ENCODE measurements around the gene DBN1. TPM values are rescaled to one million over a fixed set of nuclear protein-coding genes. Genes with fewer than 3 reads are reported as not detected.

DBN1 gene
- polyA plus RNA-seq, 1 experiment: 164 TPM

DNA sequence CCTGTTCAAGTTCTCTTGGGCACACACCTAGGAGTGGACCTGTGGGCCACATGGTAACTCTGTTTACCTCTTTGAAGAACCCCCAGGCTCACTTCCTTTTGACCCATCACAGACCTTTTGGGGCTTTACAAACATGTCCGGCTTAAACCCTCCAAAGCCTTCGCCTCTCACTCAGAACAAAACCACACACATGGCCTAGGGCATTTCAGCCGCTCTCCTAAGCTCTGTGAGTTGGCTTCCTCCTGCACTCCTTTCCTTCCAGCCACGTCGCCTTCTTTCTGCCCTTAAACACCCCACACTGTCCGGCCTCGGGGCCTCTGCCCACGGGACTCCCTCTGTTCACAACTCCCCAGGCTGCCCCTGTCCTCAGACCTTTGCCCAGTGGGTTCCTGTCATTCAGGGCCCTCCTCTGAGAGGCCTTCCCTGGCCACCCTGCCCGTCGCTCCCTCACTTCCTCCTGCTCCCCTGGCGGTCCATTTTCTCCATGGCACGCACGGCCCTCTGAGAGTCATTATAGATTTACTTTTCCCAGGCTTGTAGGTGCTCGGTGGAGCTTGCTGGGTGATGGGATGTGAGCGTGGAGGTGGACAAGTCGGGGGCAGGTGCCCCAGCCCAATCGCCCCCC lies 34.3 kb upstream of the DBN1 start:
- ChIA-PET CTCF (interaction anchor here (0.7 to 1.0 kb wide), 2 partner anchors 8 to 198 kb away, joined by 4 to 5 read pairs; no protein-coding TSS in a partner anchor), POLR2A (interaction anchor here (0.7 to 1.6 kb wide), 3 partner anchors 9 to 21 kb away, joined by 4 to 10 read pairs (median 4); partner anchors contain the start of genes DDX41 and PDLIM7)
- H3K27ac ChIP-seq (ENCODE audit: low read depth, low read length): no peak overlapping the region
- no peaks in the 10 kb centered on the region for H3K9me3 ChIP-seq (ENCODE audit: control insufficient read depth, insufficient read depth, low read length)
- TF ChIP-seq CTCF (IDR thresholded peaks at IDR 0.05; ENCODE audit: low read depth, low read length): no peak
- DNase-seq (ENCODE audit: low read depth, low spot score): no peak
- H3K4me3 ChIP-seq (ENCODE audit: low read depth, low read length): no peak overlapping the region
- H3K27me3 ChIP-seq (ENCODE audit: control insufficient read depth, insufficient read depth, low read length): no peaks in the 10 kb centered on the region

- Histone ChIP-seq H3K27ac (ENCODE audit: low read depth, low read length) (no peak overlapping the region), H3K27me3 (ENCODE audit: control insufficient read depth, insufficient read depth, low read length) (no peaks in the 10 kb centered on the region), H3K4me3 (ENCODE audit: low read depth, low read length) (no peak overlapping the region), H3K9me3 (ENCODE audit: control insufficient read depth, insufficient read depth, low read length) (no peaks in the 10 kb centered on the region)
- CTCF ChIA-PET: interaction anchor here (0.7 to 1.0 kb wide), 4 partner anchors 8 to 198 kb away, joined by 4 to 6 read pairs (median 5); no protein-coding TSS in a partner anchor
- TF ChIP-seq CTCF (IDR thresholded peaks at IDR 0.05; ENCODE audit: low read depth, low read length): peak; percentile 30
- POLR2A ChIA-PET: interaction anchor here (1.1 to 1.6 kb wide), 2 partner anchors 10 to 21 kb away, joined by 4 to 10 read pairs; partner anchors contain the start of gene PDLIM7
- DNase-seq (ENCODE audit: low read depth, low spot score): no peak
Measured at GRCh38 chr5:177507165-177507564, 33.7 kb upstream of the DBN1 start.

DNA sequence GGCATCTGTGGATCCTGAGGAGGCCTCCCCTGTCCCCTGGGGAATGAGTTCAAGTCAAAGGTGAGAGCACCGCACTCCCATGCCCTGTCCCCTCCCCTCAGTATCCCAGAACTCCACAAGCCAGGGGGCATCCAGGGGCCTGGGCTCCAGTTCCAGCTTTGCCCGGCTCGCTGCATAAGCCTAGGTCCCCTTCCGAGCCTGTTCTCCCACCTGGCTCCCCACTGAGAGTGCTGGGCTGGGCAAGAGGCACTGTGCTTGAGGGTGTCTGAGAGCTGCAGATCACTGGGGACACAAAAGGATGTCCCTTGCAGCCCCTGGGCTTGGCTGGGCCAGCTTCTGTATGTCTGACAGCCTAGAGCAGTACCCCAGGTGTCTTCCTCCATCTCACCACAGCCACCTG lies 31.6 kb upstream of the DBN1 start:
- Histone ChIP-seq H3K27me3 (ENCODE audit: control insufficient read depth, insufficient read depth, low read length) (no peaks in the 10 kb centered on the region), H3K9me3 (ENCODE audit: control insufficient read depth, insufficient read depth, low read length) (no peaks in the 10 kb centered on the region), H3K27ac (ENCODE audit: low read depth, low read length) (no peak overlapping the region), H3K4me3 (ENCODE audit: low read depth, low read length) (no peak overlapping the region)
- no peak for DNase-seq (ENCODE audit: low read depth, low spot score)
- ChIA-PET CTCF (interaction anchor here (1.4 kb wide), 1 partner anchor 115 kb away, joined by 7 read pairs; no protein-coding TSS in a partner anchor), POLR2A (interaction anchor here (1.3 to 1.4 kb wide), 2 partner anchors 9 to 12 kb away, joined by 3 to 5 read pairs; no protein-coding TSS in a partner anchor)
- TF ChIP-seq CTCF (IDR thresholded peaks at IDR 0.05; ENCODE audit: low read depth, low read length): no peak

- no peak for TF ChIP-seq CTCF (IDR thresholded peaks at IDR 0.05; ENCODE audit: low read depth, low read length)
- Histone ChIP-seq H3K4me3 (ENCODE audit: low read depth, low read length) (no peak overlapping the region), H3K27ac (ENCODE audit: low read depth, low read length) (no peak overlapping the region), H3K9me3 (ENCODE audit: control insufficient read depth, insufficient read depth, low read length) (no peaks in the 10 kb centered on the region), H3K27me3 (ENCODE audit: control insufficient read depth, insufficient read depth, low read length) (no peaks in the 10 kb centered on the region)
- ChIA-PET POLR2A (interaction anchor here (1.3 to 1.4 kb wide), 2 partner anchors 8 to 11 kb away, joined by 3 to 5 read pairs; no protein-coding TSS in a partner anchor), CTCF (interaction anchor here (1.4 to 4.0 kb wide), 2 partner anchors 11 to 114 kb away, joined by 7 to 40 read pairs; partner anchors contain the start of gene DDX41)
- DNase-seq (ENCODE audit: low read depth, low spot score): no peak
Measured at GRCh38 chr5:177504086-177505056, 30.9 kb upstream of the DBN1 start.
